Astrocyte (in vitro differentiated cells and primary cell): ENCODE data around the gene FRMD4B. TPM values are rescaled to one million over a fixed set of nuclear protein-coding genes. Genes with fewer than 3 reads are reported as not detected.

Experiments
- DNase-seq: peaks from one replicate; pipeline ENCODE4 v3.0.0-alpha.2; 2010; ENCODE audit warnings: low read depth
- FAIRE-seq: peaks from 2 replicates; lab custom pipeline; 2011; peaks lifted over from hg19 to GRCh38; lab: Jason Lieb, UNC
- H2AFZ ChIP-seq: 2 replicates; pipeline ENCODE4 v1.6.0; 2012; ENCODE audit warnings: low read depth, low read length, inconsistent platforms
- H3K27ac ChIP-seq: 2 replicates; pipeline ENCODE4 v1.5.1; 2011; ENCODE audit warnings: low read depth, low read length, inconsistent platforms
- H3K27me3 ChIP-seq: 2 replicates; pipeline ENCODE4 v1.6.0; 2011; ENCODE audit warnings: low read length, inconsistent platforms; ENCODE audit not compliant: insufficient read depth
- H3K36me3 ChIP-seq: 2 replicates; pipeline ENCODE4 v1.5.1; 2011; ENCODE audit warnings: low read length, inconsistent platforms; ENCODE audit not compliant: insufficient read depth
- H3K4me1 ChIP-seq: 2 replicates; pipeline ENCODE4 v1.5.1; 2011; ENCODE audit warnings: low read length, inconsistent platforms; ENCODE audit not compliant: insufficient read depth
- H3K4me2 ChIP-seq: 2 replicates; pipeline ENCODE4 v1.6.0; 2012; ENCODE audit warnings: low read length, inconsistent platforms
- H3K4me3 ChIP-seq: 2 replicates; pipeline ENCODE4 v1.5.1; 2011; ENCODE audit warnings: low read depth, mild to moderate bottlenecking, low read length, inconsistent platforms; ENCODE audit not compliant: insufficient read depth
- H3K79me2 ChIP-seq: 2 replicates; pipeline ENCODE4 v1.6.0; 2012; ENCODE audit warnings: mild to moderate bottlenecking, low read length, inconsistent platforms; ENCODE audit not compliant: insufficient read depth
- H3K9ac ChIP-seq: 2 replicates; pipeline ENCODE4 v1.6.0; 2012; ENCODE audit warnings: mild to moderate bottlenecking, low read length, inconsistent platforms
- H3K9me3 ChIP-seq: 2 replicates; pipeline ENCODE4 v1.5.1; 2012; ENCODE audit warnings: low read depth, mild to moderate bottlenecking, low read length, inconsistent platforms; ENCODE audit not compliant: insufficient read depth
- H4K20me1 ChIP-seq: 2 replicates; pipeline ENCODE4 v1.6.0; 2012; ENCODE audit warnings: low read length, inconsistent platforms; ENCODE audit not compliant: insufficient read depth
- H3K27ac Mint-ChIP-seq: one replicate; pipeline ENCODE4 v1.8.0; 2021; ENCODE audit warnings: mild to moderate bottlenecking, mixed read lengths; ENCODE audit not compliant: unreplicated experiment
- H3K27me3 Mint-ChIP-seq: one replicate; pipeline ENCODE4 v1.8.0; 2021; ENCODE audit warnings: low read depth, mixed read lengths; ENCODE audit not compliant: unreplicated experiment
- H3K36me3 Mint-ChIP-seq: one replicate; pipeline ENCODE4 v1.8.0; 2021; ENCODE audit warnings: low read depth, mixed read lengths; ENCODE audit not compliant: unreplicated experiment
- H3K4me1 Mint-ChIP-seq: one replicate; pipeline ENCODE4 v1.8.0; 2021; ENCODE audit warnings: low read depth, mixed read lengths; ENCODE audit not compliant: unreplicated experiment
- H3K4me3 Mint-ChIP-seq: one replicate; pipeline ENCODE4 v1.8.0; 2021; ENCODE audit warnings: mild to moderate bottlenecking, moderate library complexity, mixed read lengths; ENCODE audit not compliant: unreplicated experiment
- H3K9me3 Mint-ChIP-seq: one replicate; pipeline ENCODE4 v1.8.0; 2021; ENCODE audit warnings: mild to moderate bottlenecking, mixed read lengths; ENCODE audit not compliant: unreplicated experiment
- CTCF ChIP-seq: IDR thresholded peaks from 2 replicates; pipeline ENCODE4 v1.5.1; 2011; ENCODE audit warnings: low read depth, mild to moderate bottlenecking, inconsistent platforms, low read length, moderate library complexity; ENCODE audit not compliant: insufficient read depth
- EZH2 ChIP-seq: IDR thresholded peaks from 2 replicates; pipeline ENCODE4 v1.6.1; 2012; ENCODE audit warnings: mild to moderate bottlenecking, low read length, inconsistent platforms; ENCODE audit not compliant: insufficient read depth
- total RNA-seq: library from RNA; stranded (reverse); gene quantifications from 2 replicates; pipeline ENCODE4 v1.2.1, GENCODE V29; 2021

The FRMD4B gene
- total RNA-seq, 1 donor from 2014 or later = 9.2 TPM

DNA sequence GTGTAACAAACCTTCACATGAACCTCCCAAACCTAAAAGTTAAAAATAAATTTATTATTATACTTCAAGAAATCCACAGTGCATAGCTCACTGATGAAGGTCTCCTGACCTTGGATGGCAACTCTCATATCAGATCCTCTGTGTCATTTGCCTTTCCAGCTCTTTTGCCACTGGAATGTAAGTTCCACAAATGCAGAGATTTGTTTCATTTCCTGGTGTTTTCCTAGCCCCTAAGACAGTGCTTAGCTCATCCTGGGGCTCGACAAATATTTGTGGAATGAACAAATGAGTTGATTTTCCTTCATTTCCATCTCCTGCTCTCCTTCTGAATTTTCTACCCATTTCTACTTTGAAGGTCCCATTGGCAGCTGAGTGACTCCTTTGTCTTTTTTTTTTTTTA lies 56.0 kb downstream of the FRMD4B start:
- TF ChIP-seq EZH2 (no peak), CTCF (no peak)
- H3K4me1 Mint-ChIP-seq = peaks cover 32% of the 10 kb centered on the region
- no peaks in the 10 kb centered on the region for H3K79me2 ChIP-seq
- peak overlapping the region; percentile 14 for H3K27ac ChIP-seq
- peaks cover 2% of the 10 kb centered on the region for H3K27me3 ChIP-seq
- no peaks in the 10 kb centered on the region for H3K9me3 ChIP-seq
- peak overlapping the region; percentile 1 for H3K27ac Mint-ChIP-seq
- H2AFZ ChIP-seq = no peak overlapping the region
- no peak overlapping the region for H3K4me3 Mint-ChIP-seq
- FAIRE-seq (peak; percentile 81), DNase-seq (peak; percentile 41)
- H3K4me1 ChIP-seq = peaks cover 4% of the 10 kb centered on the region
- no peaks in the 10 kb centered on the region for H3K36me3 ChIP-seq
- no peaks in the 10 kb centered on the region for H3K9me3 Mint-ChIP-seq
- no peak overlapping the region for H3K9ac ChIP-seq
- H3K4me3 ChIP-seq = no peak overlapping the region
- H3K27me3 Mint-ChIP-seq = no peaks in the 10 kb centered on the region
- H4K20me1 ChIP-seq = no peaks in the 10 kb centered on the region
- peak overlapping the region; percentile 34 for H3K4me2 ChIP-seq
- H3K36me3 Mint-ChIP-seq = no peaks in the 10 kb centered on the region

- DNase-seq = no peak
- Histone ChIP-seq H3K9ac (no peak overlapping the region), H3K79me2 (no peaks in the 10 kb centered on the region), H3K36me3 (no peaks in the 10 kb centered on the region), H3K27me3 (peaks cover 2% of the 10 kb centered on the region), H2AFZ (no peak overlapping the region), H4K20me1 (no peaks in the 10 kb centered on the region), H3K4me1 (peaks cover 4% of the 10 kb centered on the region), H3K9me3 (no peaks in the 10 kb centered on the region), H3K4me2 (no peak overlapping the region), H3K4me3 (no peak overlapping the region), H3K27ac (no peak overlapping the region)
- H3K9me3 Mint-ChIP-seq = no peaks in the 10 kb centered on the region
- peak overlapping the region; percentile 59 for H3K27ac Mint-ChIP-seq
- TF ChIP-seq CTCF = no peak
- no peak for TF ChIP-seq EZH2
- H3K27me3 Mint-ChIP-seq = no peaks in the 10 kb centered on the region
- no peaks in the 10 kb centered on the region for H3K36me3 Mint-ChIP-seq
- FAIRE-seq = no peak
- peaks cover 32% of the 10 kb centered on the region for H3K4me1 Mint-ChIP-seq
- H3K4me3 Mint-ChIP-seq = no peak overlapping the region
Measured at GRCh38 chr3:69328963-69329302, 57.0 kb downstream of the FRMD4B start.

DNA sequence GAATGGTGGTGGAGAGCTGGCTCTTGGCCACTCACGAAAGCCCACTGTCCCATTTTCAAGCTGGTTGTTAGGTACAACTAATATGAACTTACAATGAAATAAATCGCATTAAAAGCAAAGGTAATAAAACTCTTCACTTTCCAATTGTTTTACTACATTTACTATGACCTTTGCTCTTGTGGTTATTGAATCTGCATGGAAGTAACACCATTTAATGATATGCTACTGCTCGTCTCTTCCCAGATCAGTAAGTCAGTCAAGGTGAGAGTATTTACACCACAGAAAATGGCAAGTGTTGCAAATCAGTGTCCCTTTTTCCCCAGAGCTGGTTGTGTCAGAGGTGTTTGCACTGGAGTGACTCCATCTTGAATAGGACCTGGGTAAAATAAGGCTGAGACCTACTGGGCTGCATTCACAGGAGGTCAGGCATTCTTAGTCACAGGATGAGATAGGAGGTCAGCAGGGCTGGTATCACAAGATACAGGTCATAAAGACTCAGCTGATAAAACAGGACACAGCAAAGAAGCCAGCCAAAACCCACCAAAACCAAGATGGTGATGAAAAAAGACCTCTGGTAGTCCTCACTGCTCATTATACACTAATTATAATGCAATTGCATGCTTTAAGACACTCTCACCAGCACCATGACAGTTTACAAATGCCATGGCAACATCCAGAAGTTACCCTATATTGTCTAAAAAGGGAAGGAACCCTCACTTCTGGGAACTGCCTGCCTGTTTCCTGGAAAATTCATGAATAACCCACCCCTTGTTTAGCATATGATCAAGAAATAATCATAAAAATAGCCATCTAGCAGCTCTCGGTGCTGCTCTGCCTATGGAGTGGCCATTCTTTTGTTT lies 57.6 kb downstream of the FRMD4B start:
- Mint-ChIP-seq H3K4me1 (peaks cover 32% of the 10 kb centered on the region), H3K27me3 (no peaks in the 10 kb centered on the region), H3K36me3 (no peaks in the 10 kb centered on the region), H3K27ac (no peak overlapping the region), H3K4me3 (no peak overlapping the region), H3K9me3 (no peaks in the 10 kb centered on the region)
- peaks cover 2% of the 10 kb centered on the region for H3K27me3 ChIP-seq
- H3K36me3 ChIP-seq = no peaks in the 10 kb centered on the region
- H3K4me1 ChIP-seq = peaks cover 4% of the 10 kb centered on the region
- H3K9ac ChIP-seq = no peak overlapping the region
- no peak for TF ChIP-seq EZH2
- no peak for TF ChIP-seq CTCF
- FAIRE-seq (peak; percentile 32), DNase-seq (no peak)
- no peaks in the 10 kb centered on the region for H3K79me2 ChIP-seq
- no peak overlapping the region for H3K4me2 ChIP-seq
- no peak overlapping the region for H3K27ac ChIP-seq
- no peak overlapping the region for H3K4me3 ChIP-seq
- H4K20me1 ChIP-seq = no peaks in the 10 kb centered on the region
- no peak overlapping the region for H2AFZ ChIP-seq
- no peaks in the 10 kb centered on the region for H3K9me3 ChIP-seq
